ENCODE data around the gene FRY.

DNA sequence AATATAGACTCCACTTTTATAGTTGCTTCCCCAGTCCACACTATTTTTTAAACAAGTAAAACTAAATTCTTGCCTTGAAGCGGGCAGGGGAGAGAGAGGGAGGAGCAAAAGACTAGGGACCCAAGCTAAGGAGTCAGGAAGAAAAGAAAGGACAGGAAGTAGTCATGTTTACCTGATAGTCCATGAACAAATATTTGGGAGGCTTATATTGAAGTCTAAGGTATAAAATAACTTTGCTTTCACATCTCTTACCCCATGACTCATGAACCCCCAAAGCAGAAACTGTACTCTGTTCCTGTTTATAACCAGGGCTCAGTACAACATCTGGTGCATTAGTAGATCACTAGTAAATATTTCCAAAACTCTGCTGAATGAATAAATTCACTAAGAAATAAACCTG lies 216.3 kb downstream of the FRY start:
- TF ChIP-seq, protein P1, sequence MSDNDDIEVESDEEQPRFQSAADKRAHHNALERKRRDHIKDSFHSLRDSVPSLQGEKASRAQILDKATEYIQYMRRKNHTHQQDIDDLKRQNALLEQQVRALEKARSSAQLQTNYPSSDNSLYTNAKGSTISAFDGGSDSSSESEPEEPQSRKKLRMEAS (IDR thresholded peaks at IDR 0.05): no peak
- TF ChIP-seq, protein P2, sequence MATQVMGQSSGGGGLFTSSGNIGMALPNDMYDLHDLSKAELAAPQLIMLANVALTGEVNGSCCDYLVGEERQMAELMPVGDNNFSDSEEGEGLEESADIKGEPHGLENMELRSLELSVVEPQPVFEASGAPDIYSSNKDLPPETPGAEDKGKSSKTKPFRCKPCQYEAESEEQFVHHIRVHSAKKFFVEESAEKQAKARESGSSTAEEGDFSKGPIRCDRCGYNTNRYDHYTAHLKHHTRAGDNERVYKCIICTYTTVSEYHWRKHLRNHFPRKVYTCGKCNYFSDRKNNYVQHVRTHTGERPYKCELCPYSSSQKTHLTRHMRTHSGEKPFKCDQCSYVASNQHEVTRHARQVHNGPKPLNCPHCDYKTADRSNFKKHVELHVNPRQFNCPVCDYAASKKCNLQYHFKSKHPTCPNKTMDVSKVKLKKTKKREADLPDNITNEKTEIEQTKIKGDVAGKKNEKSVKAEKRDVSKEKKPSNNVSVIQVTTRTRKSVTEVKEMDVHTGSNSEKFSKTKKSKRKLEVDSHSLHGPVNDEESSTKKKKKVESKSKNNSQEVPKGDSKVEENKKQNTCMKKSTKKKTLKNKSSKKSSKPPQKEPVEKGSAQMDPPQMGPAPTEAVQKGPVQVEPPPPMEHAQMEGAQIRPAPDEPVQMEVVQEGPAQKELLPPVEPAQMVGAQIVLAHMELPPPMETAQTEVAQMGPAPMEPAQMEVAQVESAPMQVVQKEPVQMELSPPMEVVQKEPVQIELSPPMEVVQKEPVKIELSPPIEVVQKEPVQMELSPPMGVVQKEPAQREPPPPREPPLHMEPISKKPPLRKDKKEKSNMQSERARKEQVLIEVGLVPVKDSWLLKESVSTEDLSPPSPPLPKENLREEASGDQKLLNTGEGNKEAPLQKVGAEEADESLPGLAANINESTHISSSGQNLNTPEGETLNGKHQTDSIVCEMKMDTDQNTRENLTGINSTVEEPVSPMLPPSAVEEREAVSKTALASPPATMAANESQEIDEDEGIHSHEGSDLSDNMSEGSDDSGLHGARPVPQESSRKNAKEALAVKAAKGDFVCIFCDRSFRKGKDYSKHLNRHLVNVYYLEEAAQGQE (IDR thresholded peaks at IDR 0.05; ENCODE audit: low read depth): no peak
- TF ChIP-seq CEBPB (IDR thresholded peaks at IDR 0.05): no peak
- no peak for TF ChIP-seq FOXM1 (IDR thresholded peaks at IDR 0.05; ENCODE audit: borderline replicate concordance, low read depth)
- TF ChIP-seq ZBTB7A (IDR thresholded peaks at IDR 0.05; ENCODE audit: low read depth): no peak
- TF ChIP-seq RAD21 (IDR thresholded peaks at IDR 0.05; ENCODE audit: low read depth): no peak
- no peak for TF ChIP-seq EP300 (IDR thresholded peaks at IDR 0.05; ENCODE audit: borderline replicate concordance)
- TF ChIP-seq, protein P3, sequence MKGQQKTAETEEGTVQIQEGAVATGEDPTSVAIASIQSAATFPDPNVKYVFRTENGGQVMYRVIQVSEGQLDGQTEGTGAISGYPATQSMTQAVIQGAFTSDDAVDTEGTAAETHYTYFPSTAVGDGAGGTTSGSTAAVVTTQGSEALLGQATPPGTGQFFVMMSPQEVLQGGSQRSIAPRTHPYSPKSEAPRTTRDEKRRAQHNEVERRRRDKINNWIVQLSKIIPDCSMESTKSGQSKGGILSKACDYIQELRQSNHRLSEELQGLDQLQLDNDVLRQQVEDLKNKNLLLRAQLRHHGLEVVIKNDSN (IDR thresholded peaks at IDR 0.05): no peak
- no peak for TF ChIP-seq EGR1 (IDR thresholded peaks at IDR 0.05)
- no peak for TF ChIP-seq YY1 (IDR thresholded peaks at IDR 0.05; ENCODE audit: low read depth)
- TF ChIP-seq TEAD4 (IDR thresholded peaks at IDR 0.05): no peak
- TF ChIP-seq TAF1 (IDR thresholded peaks at IDR 0.05; ENCODE audit: low read depth): no peak
- no peak for TF ChIP-seq TCF12 (IDR thresholded peaks at IDR 0.05; ENCODE audit: low read depth)
